Esophagus squamous epithelium (tissue), 4 donors: ENCODE measurements around the gene CEACAM21.

Experiments used
- CTCF ChIP-seq, 6 experiments: fragments of 450-650 bp in 4 of 6; fragments of 200-600 bp in 2 of 6; sonication (generic) in 2 of 6; IDR thresholded peaks; one replicate each; pipeline ENCODE4 v1.5.1; 2016 to 2019; ENCODE audit warnings: antibody characterized with exemption in 6 of 6, mild to moderate bottlenecking in 4 of 6, moderate library complexity in 4 of 6
- POLR2A ChIP-seq, 4 donors: fragments of 450-650 bp; IDR thresholded peaks; one replicate each; pipeline ENCODE4 v1.6.1; 2017; ENCODE audit warnings: antibody characterized with exemption in 4 of 4, mild to moderate bottlenecking in 4 of 4, moderate library complexity in 3 of 4

- TF ChIP-seq CTCF (IDR thresholded peaks at IDR 0.05) (no peak), POLR2A (IDR thresholded peaks at IDR 0.05) (no peak)
Observed at GRCh38 chr19:41584260-41584810, 8.4 kb downstream of the CEACAM21 start.
